HG03342 (cell line): ENCODE data around the gene METRNL.

ENCODE experiments used
- ATAC-seq: cut with Tn5 transposase; IDR thresholded peaks from one replicate; pipeline ENCODE4 v1.9.1; 2021; ENCODE audit warnings: mild to moderate bottlenecking, moderate library complexity; ENCODE audit not compliant: unreplicated experiment

Gene METRNL

DNA sequence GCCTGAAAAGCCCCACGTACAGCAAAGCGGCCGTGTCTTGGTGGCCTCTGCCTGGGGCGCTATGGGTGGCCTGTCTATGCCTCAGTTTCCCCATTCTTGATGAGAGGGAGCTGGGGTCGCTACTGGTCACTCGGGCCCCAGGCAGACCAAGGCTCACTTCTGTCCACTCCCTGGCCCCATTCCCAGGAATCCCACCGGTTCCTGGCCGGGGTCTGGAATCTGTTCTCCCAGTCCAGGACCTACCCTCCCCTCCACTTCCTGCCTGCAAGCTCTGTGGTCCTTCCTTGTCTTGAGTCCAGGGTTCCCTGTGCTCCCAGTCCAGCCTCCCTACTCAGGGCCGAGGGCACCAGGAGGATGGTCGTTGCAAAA lies 24.5 kb downstream of the METRNL start:
- ATAC-seq = no peak

- no peak for ATAC-seq
These were observed 25.4 kb downstream of the METRNL start for GRCh38 chr17:83104577-83105505.

- no peak for ATAC-seq
These were observed 26.1 kb downstream of the METRNL start for GRCh38 chr17:83105512-83105911.

- no peak for ATAC-seq
These were observed 26.7 kb downstream of the METRNL start for GRCh38 chr17:83106056-83106588.

- ATAC-seq = no peak
These were observed 27.7 kb downstream of the METRNL start for GRCh38 chr17:83106913-83107655.

- no peak for ATAC-seq
These were observed 28.2 kb downstream of the METRNL start for GRCh38 chr17:83107656-83108048.

DNA sequence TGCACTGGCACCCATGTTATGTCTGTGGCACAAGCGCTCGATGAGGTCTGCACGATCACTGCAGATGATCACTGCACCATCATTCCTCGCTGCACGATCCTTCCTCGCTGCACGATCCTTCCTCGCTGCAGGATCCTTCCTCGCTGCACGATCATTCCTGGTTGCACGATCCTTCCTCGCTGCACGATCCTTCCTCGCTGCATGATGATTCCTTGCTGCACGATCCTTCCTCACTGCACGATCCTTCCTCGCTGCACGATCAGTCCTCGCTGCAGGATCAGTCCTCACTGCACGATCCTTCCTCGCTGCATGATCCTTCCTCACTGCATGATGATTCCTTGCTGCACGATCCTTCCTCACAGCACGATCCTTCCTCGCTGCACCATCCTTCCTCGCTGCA lies 29.3 kb downstream of the METRNL start:
- ATAC-seq = no peak

GRCh38 chr17:83109386-83109785 lies 30.0 kb downstream of the METRNL start:
- ATAC-seq = no peak

DNA sequence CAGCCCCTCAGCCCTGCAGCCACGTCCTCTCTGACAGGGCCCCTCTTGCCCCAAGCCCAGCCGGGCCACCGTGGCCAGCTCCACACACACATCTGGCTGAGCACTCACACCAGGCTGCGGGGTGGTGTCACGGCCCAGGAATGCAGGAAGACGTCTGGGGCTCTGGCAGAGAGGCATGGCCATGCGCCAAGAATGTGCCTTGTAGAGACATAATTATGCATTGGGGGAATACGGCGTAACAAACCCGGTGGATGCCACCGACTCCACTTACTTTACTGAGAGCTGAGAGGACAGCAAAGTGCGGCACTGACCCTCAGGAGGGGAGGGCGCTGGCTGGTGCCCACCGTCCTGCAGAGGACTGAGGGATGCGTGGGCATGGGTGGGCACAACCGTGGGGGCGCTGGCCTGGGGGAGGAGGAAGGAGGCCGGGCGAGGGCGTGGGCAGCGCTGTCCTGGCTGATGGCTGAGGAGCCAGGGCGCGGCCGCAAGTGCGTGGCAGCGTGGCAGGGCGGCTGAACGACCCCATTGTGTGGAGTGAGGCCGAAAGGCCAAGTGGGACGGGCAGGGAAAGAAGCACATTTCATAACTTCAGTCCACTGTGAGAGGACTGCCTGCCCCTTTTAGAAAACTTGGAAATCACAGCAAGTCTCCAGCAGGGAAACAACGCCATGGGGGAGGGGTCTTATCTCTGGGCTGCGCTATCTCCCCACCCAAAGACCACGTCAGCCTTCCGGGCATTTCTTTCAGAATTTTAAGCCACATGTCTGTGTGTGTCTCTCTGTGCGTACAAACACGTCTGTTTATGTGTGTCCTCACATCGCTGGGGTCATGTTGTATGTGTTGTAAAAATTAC lies 30.6 kb downstream of the METRNL start:
- no peak for ATAC-seq

DNA sequence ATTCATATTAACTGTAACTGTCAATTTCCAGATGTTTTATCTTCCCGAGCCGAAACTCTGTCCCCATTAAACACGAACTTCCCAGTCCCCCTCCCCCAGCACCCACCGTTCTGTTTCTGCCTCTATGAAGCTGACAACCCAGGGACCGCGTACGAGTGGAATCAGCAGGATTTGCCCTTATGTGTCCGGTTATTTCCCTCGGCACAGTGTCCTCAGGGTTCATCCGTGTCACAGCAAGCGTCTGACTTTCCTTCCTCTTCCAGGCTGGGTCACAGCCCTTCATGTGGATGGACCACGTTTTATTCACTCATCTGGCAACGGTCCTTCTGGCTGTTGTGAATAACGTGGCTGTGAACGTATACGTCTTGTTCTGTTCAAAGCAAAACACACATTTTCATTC lies 31.3 kb downstream of the METRNL start:
- ATAC-seq = no peak

DNA sequence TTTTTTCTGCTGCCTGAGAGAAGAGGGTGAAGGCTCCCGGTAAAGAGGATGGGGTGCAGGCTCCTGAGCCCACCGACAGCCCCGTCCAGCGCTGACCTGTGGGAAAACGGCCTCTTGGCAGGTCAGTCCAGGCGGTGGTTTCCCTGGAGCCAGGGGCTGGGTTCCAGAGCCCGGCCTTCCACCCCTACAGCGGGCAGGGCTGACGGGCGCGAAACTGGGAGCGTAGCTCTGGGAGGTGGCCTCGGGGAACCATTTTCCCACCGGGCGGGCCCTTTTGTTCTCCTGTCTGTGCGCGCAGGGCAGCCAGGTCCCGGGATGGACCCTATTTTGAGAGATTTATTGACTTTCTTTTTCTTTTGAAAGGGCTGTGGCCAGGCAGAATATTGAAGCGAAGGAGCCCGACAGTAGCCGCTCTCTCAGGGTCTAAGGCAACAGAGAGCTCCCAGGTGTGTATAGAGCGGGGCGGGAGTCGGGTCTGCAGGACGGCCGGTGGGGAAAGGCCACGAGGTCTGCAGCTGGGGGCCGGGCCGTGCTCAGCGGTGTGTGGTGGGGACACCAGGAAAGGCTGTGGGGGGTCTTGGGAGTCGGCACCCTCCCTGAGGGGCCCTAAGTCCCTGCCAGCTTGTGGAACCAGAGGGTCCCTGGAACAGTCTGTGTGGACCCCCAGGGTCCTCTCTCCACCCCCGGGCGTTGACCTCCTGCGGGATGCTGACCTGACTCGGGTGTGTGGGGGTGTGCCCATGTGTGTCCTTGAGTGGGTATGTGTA lies 32.3 kb downstream of the METRNL start:
- no peak for ATAC-seq

- ATAC-seq = no peak
These were observed 34.0 kb downstream of the METRNL start for GRCh38 chr17:83113381-83113780.

- ATAC-seq = no peak
These were observed 34.4 kb downstream of the METRNL start for GRCh38 chr17:83113792-83114191.

- ATAC-seq = no peak
These were observed 35.3 kb downstream of the METRNL start for GRCh38 chr17:83114706-83115105.

GRCh38 chr17:83115202-83115651 lies 35.8 kb downstream of the METRNL start:
- no peak for ATAC-seq

GRCh38 chr17:83115832-83116231 lies 36.4 kb downstream of the METRNL start:
- no peak for ATAC-seq

DNA sequence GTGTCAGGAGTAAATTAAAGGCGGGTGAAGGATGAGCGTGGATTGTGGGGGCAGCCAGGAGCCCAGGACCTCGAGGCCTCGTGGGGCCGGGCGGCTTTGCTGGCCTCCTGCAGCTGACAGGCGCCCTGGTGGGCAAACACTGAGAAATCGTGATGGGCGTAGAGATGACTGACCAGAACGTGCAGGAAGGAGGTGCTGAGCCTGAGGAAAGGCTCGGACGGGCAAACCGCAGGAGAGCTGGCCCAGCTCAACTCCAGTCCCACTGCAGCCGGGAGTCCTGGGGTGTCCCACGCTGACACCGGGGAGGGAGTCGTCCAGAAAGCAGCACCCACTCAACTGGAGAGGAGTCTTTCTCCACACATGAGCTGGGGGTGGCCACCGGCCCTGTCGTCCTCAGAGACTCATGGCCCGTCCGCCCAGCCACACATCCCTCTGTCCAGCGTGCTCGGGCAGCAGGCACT lies 36.9 kb downstream of the METRNL start:
- ATAC-seq = no peak

- no peak for ATAC-seq
These were observed 37.6 kb downstream of the METRNL start for GRCh38 chr17:83116783-83117555.

DNA sequence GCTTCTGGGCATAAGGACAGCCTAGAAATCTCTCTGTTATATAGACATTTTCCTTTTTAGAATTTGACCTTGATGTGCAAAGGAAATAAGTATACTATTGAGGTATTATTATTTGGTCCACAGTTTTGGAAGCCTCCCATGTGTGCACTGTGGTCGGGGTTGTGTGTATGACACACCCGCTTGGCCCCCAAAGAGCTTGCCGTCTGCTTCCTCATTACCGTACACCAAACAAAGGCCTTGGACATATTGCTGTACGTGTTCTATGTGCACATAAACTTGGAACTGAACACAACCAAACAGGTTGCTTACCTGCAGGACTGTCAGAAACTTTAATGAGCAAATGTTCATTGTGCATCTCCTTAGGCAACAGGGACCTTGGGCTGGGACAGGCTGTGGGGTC lies 38.2 kb downstream of the METRNL start:
- ATAC-seq = no peak
